Lung (tissue), 12 donors: ENCODE results near the gene MEF2A. TPM values are rescaled to one million over a fixed set of nuclear protein-coding genes. Genes with fewer than 3 reads are reported as not detected.

Experiments used
- ATAC-seq: fragments of 200-7000 bp; cut with Tn5 transposase; one replicate; pipeline ENCODE4 v1.9.1; 2020; ENCODE audit warnings: moderate number of reproducible peaks; ENCODE audit not compliant: insufficient read depth, low FRiP score
- DNase-seq, 3 donors: peaks; one replicate each; pipeline ENCODE4 v3.0.0-alpha.2; 2013 to 2017
- H3K27ac ChIP-seq, 2 donors: one replicate each; pipeline ENCODE4 v1.5.1; 2013; ENCODE audit warnings: mild to moderate bottlenecking in 2 of 2, moderate library complexity in 2 of 2, control low read depth in 1 of 2, inconsistent platforms in 1 of 2, low read depth in 1 of 2, low read length in 1 of 2
- H3K27me3 ChIP-seq, 3 donors: one replicate each; pipeline ENCODE4 v1.5.1; 2013; ENCODE audit warnings: low read length in 2 of 3; ENCODE audit not compliant: control insufficient read depth in 3 of 3, insufficient read depth in 3 of 3
- H3K36me3 ChIP-seq, 4 donors: one replicate each; pipeline ENCODE4 v1.5.1; 2013; ENCODE audit warnings: low read length in 4 of 4, mild to moderate bottlenecking in 1 of 4, moderate library complexity in 1 of 4; ENCODE audit not compliant: control insufficient read depth in 4 of 4, insufficient read depth in 4 of 4
- H3K4me1 ChIP-seq, 5 donors: one replicate each; pipeline ENCODE4 v1.5.1; 2013; ENCODE audit warnings: low read length in 5 of 5, mild to moderate bottlenecking in 2 of 5, moderate library complexity in 1 of 5; ENCODE audit not compliant: control insufficient read depth in 5 of 5, insufficient read depth in 5 of 5
- H3K4me3 ChIP-seq: one replicate; pipeline ENCODE4 v1.5.1; 2013; ENCODE audit warnings: mild to moderate bottlenecking, control low read depth, moderate library complexity
- H3K9ac ChIP-seq, 2 donors: one replicate each; pipeline ENCODE4 v1.5.1; 2013; ENCODE audit warnings: low read length in 2 of 2, control low read depth in 1 of 2; ENCODE audit not compliant: insufficient read depth in 1 of 2
- H3K9me3 ChIP-seq, 4 donors: one replicate each; pipeline ENCODE4 v1.5.1; 2013; ENCODE audit warnings: low read length in 3 of 4, mild to moderate bottlenecking in 1 of 4, moderate library complexity in 1 of 4; ENCODE audit not compliant: control insufficient read depth in 4 of 4, insufficient read depth in 3 of 4
- CTCF ChIP-seq: IDR thresholded peaks from 2 replicates; pipeline ENCODE4 v1.5.1; 2012; ENCODE audit warnings: mild to moderate bottlenecking; ENCODE audit errors: control extremely low read depth, extremely low read depth
- WGBS, 2 donors: extraction: QIAGEN DNeasy Blood & Tissue Kit; methylation state at CpG; one replicate each; pipeline ENCODE4 v1.1.7; 2013; 5-methylcytosine and 5-hydroxymethylcytosine counted together
- polyA plus RNA-seq, 2 donors: library from polyadenylated mRNA; stranded (reverse); fragments of 200-250 nt; gene quantifications; one replicate each; pipeline ENCODE4 v1.2.1, GENCODE V29; 2013
- total RNA-seq, 2 donors: library from RNA; depleted of rRNA in 1 of 2; stranded (reverse); fragments of >200 nt in 1 of 2; gene quantifications; one replicate each; pipeline ENCODE4 v1.2.1, GENCODE V29; 2014 to 2021
- donor health status: control.
- donor health status: control.
- donor health status: Bipolar disorder and iron deficiency.
- donor health status: healthy.
- donor health status: DM: yes; HTN: yes; CAD: no.

Gene MEF2A
- total and polyA plus RNA-seq, 4 donors: 26.0 to 140 (median 48.1) TPM

GRCh38 chr15:99536422-99537040 is 29.3 kb upstream of the MEF2A start:
- TF ChIP-seq CTCF: no peak
- no peaks in the 10 kb centered on the region for H3K27me3 ChIP-seq
- H3K27ac ChIP-seq: peak overlapping the region in 1 of 2 donors; percentile 54
- no peaks in the 10 kb centered on the region for H3K36me3 ChIP-seq
- H3K4me1 ChIP-seq: peaks cover 0 to 4% (median 0%) of the 10 kb centered on the region in 5 donors
- peak; percentile 41 for ATAC-seq
- H3K9ac ChIP-seq: no peak overlapping the region
- no peak overlapping the region for H3K4me3 ChIP-seq
- WGBS, 2 donors: 81 to 90% methylated on average over 4 of the region's 4 CpGs
- H3K9me3 ChIP-seq: peaks cover 0 to 5% (median 0%) of the 10 kb centered on the region in 4 donors
- peak in 2 of 3 donors; percentile 20 to 27 for DNase-seq

- no peak overlapping the region for H3K9ac ChIP-seq
- no peak for TF ChIP-seq CTCF
- no peaks in the 10 kb centered on the region for H3K27me3 ChIP-seq
- no peak for ATAC-seq
- H3K36me3 ChIP-seq: no peaks in the 10 kb centered on the region
- no peak overlapping the region for H3K27ac ChIP-seq
- no peak overlapping the region for H3K4me3 ChIP-seq
- peaks cover 0 to 4% (median 0%) of the 10 kb centered on the region in 5 donors for H3K4me1 ChIP-seq
- H3K9me3 ChIP-seq: peaks cover 0 to 1% (median 0%) of the 10 kb centered on the region in 4 donors
- 79 to 97% methylated on average over 4 of the region's 4 CpGs for WGBS, 2 donors
- peak in 1 of 3 donors; percentile 6 for DNase-seq
Measured at GRCh38 chr15:99537344-99537743, 28.4 kb upstream of the MEF2A start.

GRCh38 chr15:99538261-99538660 is 27.5 kb upstream of the MEF2A start:
- ATAC-seq: no peak
- 83 to 89% methylated on average over 1 of the region's 1 CpG for WGBS, 2 donors

More at GRCh38 chr15:99538261-99538660, 27.5 kb upstream of the MEF2A start:
- no peak for DNase-seq
- Histone ChIP-seq H3K9me3 (no peaks in the 10 kb centered on the region), H3K27me3 (no peaks in the 10 kb centered on the region), H3K4me1 (peaks cover 0 to 4% (median 0%) of the 10 kb centered on the region in 5 donors), H3K36me3 (no peaks in the 10 kb centered on the region), H3K27ac (no peak overlapping the region), H3K9ac (no peak overlapping the region), H3K4me3 (no peak overlapping the region)
- TF ChIP-seq CTCF: no peak
